ENCODE data around the gene DDAH2. TPM values are rescaled to one million over a fixed set of nuclear protein-coding genes. Genes with fewer than 3 reads are reported as not detected.

Gene DDAH2
- total and polyA plus RNA-seq, 10 of the 15 experiments (the other 5 are each of a cell fraction or from before 2014, with no cell fraction given), result 0.35 to 9.9 (median 6.2) TPM

DNA sequence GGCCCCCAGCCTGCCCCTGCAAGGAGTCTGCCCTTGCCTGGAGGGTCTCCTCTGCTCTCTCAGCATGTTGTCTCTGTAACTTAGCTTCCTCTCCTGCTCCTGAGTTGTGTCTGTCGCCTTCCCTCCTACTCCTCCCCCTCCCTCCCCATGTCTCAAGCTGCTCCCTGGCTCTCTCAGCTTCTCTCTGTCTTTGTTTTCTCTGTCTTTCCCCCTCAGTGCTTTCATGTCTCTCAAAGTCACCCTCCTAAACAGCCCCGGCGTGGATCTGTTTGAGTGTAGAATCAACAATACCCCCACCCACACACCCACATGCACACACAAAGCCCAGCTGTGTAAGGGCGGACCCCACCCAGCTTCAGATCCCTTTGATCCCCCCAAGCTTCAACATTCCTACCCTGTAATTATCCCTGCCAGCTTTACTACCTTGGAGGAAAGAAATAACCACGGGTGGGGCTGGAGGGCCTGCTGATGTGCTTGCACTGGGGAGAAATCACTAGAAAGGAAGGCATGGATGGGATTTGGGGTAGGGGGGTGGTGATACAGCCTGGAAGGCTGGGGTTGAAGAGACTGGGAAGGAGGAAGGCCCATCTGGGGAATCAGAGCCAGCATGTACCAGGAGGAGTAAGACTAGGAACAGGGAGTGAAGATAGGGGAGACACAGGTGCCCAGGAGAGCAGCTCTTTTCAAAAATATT lies 15.0 kb downstream of the DDAH2 start (continued):
- TF ChIP-seq LARP7 (IDR thresholded peaks at IDR 0.05), result no peak
- TF ChIP-seq ZZZ3 (IDR thresholded peaks at IDR 0.05; ENCODE audit: control insufficient read depth, insufficient read length, low read depth), result no peak

- FAIRE-seq (no peak), ATAC-seq (no peak), DNase-seq (ENCODE audit: low read depth, low spot score) (no peak)
- peaks cover 0 to 2% of the 10 kb centered on the region in 2 experiments; a peak in 3 of 4 replicates for H3K27me3 ChIP-seq (replicated peaks in 1 of 2; ENCODE audit: control insufficient read depth in 2 of 2, insufficient read depth in 2 of 2, low read length in 1 of 2)
- H3K27ac ChIP-seq (ENCODE audit: control insufficient read depth, insufficient read depth), result no peak overlapping the region
- intact Hi-C loops (cut with micrococcal nuclease; ENCODE audit: unreplicated experiment) (no loop called here), in situ Hi-C loops (cut with MboI) (no loop called here)
- CTCF ChIA-PET, result interaction anchor here (0.8 to 2.9 kb wide), 4 partner anchors 10 to 57 kb away, joined by 3 to 14 read pairs (median 4); partner anchors contain the start of gene MPIG6B
- no peaks in the 10 kb centered on the region for H3K9me3 ChIP-seq (replicated peaks; ENCODE audit: control insufficient read depth, insufficient read depth, low read length)
- H3K36me3 ChIP-seq (ENCODE audit: control insufficient read depth in 2 of 2, insufficient read depth in 2 of 2, low read length in 1 of 2), result no peaks in the 10 kb centered on the region
- POLR2A ChIA-PET, result interaction anchor here (0.6 kb wide), 1 partner anchor 85 kb away, joined by 5 read pairs; no protein-coding TSS in a partner anchor
- H2AFZ ChIP-seq (ENCODE audit: control insufficient read depth, low read depth, low read length), result no peak overlapping the region
- SMC1A ChIA-PET (ENCODE audit: uncharacterized antibody, unreplicated experiment), result interaction anchor here (0.6 kb wide), 1 partner anchor 56 kb away, joined by 3 read pairs; no protein-coding TSS in a partner anchor
- 0% methylated on average over 4 of the region's 4 CpGs for WGBS (ENCODE audit: insufficient coverage, insufficient replicate concordance, low lambda C conversion rate, missing lambda C conversion rate)
- RAD21 ChIA-PET (ENCODE audit: unreplicated experiment), result interaction anchor here (1.2 kb wide), 1 partner anchor 33 kb away, joined by 4 read pairs; the partner anchor contains the start of gene LY6G5C
- no peaks in the 10 kb centered on the region for H4K20me1 ChIP-seq (ENCODE audit: control insufficient read depth, insufficient read depth)
- H3K4me3 ChIP-seq, result no peak overlapping the region
- H3K79me2 ChIP-seq (ENCODE audit: control insufficient read depth, insufficient read depth, low read length), result no peaks in the 10 kb centered on the region
- no TSS peak for BruUV-seq (replicated peaks)
- H3K4me1 ChIP-seq (ENCODE audit: control insufficient read depth, insufficient read depth, low read length), result no peaks in the 10 kb centered on the region
- H3K9ac ChIP-seq (ENCODE audit: control insufficient read depth, insufficient read depth, low read length), result no peak overlapping the region
- H3K4me2 ChIP-seq (ENCODE audit: control insufficient read depth, insufficient read depth), result no peak overlapping the region
- no peak for TF ChIP-seq SMARCA5 (IDR thresholded peaks at IDR 0.05)
- no peak for TF ChIP-seq MEF2B (IDR thresholded peaks at IDR 0.05; ENCODE audit: partially characterized antibody, poor library complexity, severe bottlenecking)
- TF ChIP-seq, protein P1, sequence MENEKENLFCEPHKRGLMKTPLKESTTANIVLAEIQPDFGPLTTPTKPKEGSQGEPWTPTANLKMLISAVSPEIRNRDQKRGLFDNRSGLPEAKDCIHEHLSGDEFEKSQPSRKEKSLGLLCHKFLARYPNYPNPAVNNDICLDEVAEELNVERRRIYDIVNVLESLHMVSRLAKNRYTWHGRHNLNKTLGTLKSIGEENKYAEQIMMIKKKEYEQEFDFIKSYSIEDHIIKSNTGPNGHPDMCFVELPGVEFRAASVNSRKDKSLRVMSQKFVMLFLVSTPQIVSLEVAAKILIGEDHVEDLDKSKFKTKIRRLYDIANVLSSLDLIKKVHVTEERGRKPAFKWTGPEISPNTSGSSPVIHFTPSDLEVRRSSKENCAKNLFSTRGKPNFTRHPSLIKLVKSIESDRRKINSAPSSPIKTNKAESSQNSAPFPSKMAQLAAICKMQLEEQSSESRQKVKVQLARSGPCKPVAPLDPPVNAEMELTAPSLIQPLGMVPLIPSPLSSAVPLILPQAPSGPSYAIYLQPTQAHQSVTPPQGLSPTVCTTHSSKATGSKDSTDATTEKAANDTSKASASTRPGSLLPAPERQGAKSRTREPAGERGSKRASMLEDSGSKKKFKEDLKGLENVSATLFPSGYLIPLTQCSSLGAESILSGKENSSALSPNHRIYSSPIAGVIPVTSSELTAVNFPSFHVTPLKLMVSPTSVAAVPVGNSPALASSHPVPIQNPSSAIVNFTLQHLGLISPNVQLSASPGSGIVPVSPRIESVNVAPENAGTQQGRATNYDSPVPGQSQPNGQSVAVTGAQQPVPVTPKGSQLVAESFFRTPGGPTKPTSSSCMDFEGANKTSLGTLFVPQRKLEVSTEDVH (IDR thresholded peaks at IDR 0.05; ENCODE audit: low read depth, partially characterized antibody), result no peak
- TF ChIP-seq, protein P2, sequence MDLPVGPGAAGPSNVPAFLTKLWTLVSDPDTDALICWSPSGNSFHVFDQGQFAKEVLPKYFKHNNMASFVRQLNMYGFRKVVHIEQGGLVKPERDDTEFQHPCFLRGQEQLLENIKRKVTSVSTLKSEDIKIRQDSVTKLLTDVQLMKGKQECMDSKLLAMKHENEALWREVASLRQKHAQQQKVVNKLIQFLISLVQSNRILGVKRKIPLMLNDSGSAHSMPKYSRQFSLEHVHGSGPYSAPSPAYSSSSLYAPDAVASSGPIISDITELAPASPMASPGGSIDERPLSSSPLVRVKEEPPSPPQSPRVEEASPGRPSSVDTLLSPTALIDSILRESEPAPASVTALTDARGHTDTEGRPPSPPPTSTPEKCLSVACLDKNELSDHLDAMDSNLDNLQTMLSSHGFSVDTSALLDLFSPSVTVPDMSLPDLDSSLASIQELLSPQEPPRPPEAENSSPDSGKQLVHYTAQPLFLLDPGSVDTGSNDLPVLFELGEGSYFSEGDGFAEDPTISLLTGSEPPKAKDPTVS (IDR thresholded peaks at IDR 0.05; ENCODE audit: low read depth, low read length), result no peak
- no peak for TF ChIP-seq FOXK2 (IDR thresholded peaks at IDR 0.05)
- no peak for TF ChIP-seq PAX5 (IDR thresholded peaks at IDR 0.05; ENCODE audit: borderline replicate concordance, low read depth, low read length)
- TF ChIP-seq, protein P3, sequence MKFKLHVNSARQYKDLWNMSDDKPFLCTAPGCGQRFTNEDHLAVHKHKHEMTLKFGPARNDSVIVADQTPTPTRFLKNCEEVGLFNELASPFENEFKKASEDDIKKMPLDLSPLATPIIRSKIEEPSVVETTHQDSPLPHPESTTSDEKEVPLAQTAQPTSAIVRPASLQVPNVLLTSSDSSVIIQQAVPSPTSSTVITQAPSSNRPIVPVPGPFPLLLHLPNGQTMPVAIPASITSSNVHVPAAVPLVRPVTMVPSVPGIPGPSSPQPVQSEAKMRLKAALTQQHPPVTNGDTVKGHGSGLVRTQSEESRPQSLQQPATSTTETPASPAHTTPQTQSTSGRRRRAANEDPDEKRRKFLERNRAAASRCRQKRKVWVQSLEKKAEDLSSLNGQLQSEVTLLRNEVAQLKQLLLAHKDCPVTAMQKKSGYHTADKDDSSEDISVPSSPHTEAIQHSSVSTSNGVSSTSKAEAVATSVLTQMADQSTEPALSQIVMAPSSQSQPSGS (IDR thresholded peaks at IDR 0.05; ENCODE audit: low read length), result no peak
- no peak for TF ChIP-seq TCF12 (IDR thresholded peaks at IDR 0.05; ENCODE audit: low read depth, low read length)
- TF ChIP-seq CBX5 (IDR thresholded peaks at IDR 0.05; ENCODE audit: low read depth), result no peak
- TF ChIP-seq TAF1 (IDR thresholded peaks at IDR 0.05; ENCODE audit: borderline replicate concordance, low read depth, low read length), result no peak
- no peak for TF ChIP-seq NFIC (IDR thresholded peaks at IDR 0.05; ENCODE audit: low read depth, low read length)
Observed at GRCh38 chr6:31713465-31713864, 15.6 kb downstream of the DDAH2 start.
